ENCODE data around the gene PNMA6F. TPM values are rescaled to one million over a fixed set of nuclear protein-coding genes. Genes with fewer than 3 reads are reported as not detected.

Gene PNMA6F
- total RNA-seq, 1 experiment from 2014 or later = 0.13 TPM

DNA sequence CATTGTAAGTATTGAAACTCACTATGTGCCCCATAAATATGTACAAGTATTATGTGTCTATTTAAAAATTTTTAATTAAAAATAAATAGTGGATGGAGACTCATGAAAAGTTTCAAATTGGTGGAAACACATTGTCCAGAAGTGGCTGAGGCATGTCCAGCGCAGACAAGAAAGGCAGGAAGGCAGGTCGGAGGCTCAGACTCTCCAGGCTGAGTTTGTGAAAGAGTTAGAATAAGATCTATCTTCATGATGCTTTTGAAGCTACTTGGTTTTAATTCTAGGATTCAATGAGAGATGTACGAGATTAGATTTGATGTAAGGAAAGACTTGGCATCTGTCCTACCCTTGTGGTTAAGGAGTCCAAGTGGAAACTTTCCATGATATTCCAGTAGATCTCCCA, 19.8 kb downstream of the PNMA6F start:
- ATAC-seq = no peak
- CTCF ChIA-PET = no interaction called here
- no peaks in the 10 kb centered on the region for H3K9me3 Mint-ChIP-seq

DNA sequence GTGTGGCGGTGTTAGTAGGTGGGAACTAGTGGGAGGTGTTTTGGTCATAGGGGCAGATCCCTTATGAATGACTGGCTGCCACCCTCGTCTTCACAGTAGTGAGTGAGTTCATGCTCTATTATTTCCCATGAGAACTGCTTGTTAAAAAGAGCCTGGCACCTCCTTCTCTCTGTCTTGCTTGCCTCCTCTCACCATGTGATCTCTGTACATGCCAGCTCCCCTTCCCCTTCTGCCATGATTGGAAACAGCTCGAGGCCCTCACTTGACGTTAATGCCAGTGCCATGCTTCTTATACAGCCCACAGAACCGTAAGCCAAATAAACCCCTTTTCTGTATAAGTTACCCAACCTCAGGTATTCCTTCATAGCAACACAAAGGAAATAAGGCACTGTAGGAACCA, 21.7 kb downstream of the PNMA6F start:
- no peak overlapping the region for H3K4me3 Mint-ChIP-seq
- DNase-seq (ENCODE audit: low spot score) = no peak
- TF ChIP-seq, protein P1, sequence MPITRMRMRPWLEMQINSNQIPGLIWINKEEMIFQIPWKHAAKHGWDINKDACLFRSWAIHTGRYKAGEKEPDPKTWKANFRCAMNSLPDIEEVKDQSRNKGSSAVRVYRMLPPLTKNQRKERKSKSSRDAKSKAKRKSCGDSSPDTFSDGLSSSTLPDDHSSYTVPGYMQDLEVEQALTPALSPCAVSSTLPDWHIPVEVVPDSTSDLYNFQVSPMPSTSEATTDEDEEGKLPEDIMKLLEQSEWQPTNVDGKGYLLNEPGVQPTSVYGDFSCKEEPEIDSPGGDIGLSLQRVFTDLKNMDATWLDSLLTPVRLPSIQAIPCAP (CRISPR knock-in tag; IDR thresholded peaks at IDR 0.05) = no peak
- no peak for TF ChIP-seq TCF7 (CRISPR knock-in tag; IDR thresholded peaks at IDR 0.05; ENCODE audit: low read depth)
- no peak for TF ChIP-seq CREM (CRISPR knock-in tag; IDR thresholded peaks at IDR 0.05)
- TF ChIP-seq FOXJ3 (CRISPR knock-in tag; IDR thresholded peaks at IDR 0.05; ENCODE audit: borderline replicate concordance) = no peak
- TF ChIP-seq ZNF671 (CRISPR knock-in tag; IDR thresholded peaks at IDR 0.05) = no peak
- ATAC-seq = no peak
- H3K36me3 Mint-ChIP-seq = no peaks in the 10 kb centered on the region
- H3K4me1 Mint-ChIP-seq = no peaks in the 10 kb centered on the region
- H3K9me3 Mint-ChIP-seq = no peaks in the 10 kb centered on the region
- ChIA-PET CTCF (no interaction called here), POLR2A (no interaction called here)
- no peak overlapping the region for H3K27ac Mint-ChIP-seq
- peaks cover 3% of the 10 kb centered on the region for H3K27me3 Mint-ChIP-seq (ENCODE audit: low read depth)

More for the DNA sequence above, 19.8 kb downstream of the PNMA6F start:
- no peak overlapping the region for H3K27ac Mint-ChIP-seq
- H3K27me3 Mint-ChIP-seq (ENCODE audit: low read depth) = peaks cover 3% of the 10 kb centered on the region
- DNase-seq (ENCODE audit: low spot score) = no peak
- POLR2A ChIA-PET = no interaction called here
- no peaks in the 10 kb centered on the region for H3K36me3 Mint-ChIP-seq
- no peaks in the 10 kb centered on the region for H3K4me1 Mint-ChIP-seq
- H3K4me3 Mint-ChIP-seq = no peak overlapping the region
- TF ChIP-seq, protein P2, sequence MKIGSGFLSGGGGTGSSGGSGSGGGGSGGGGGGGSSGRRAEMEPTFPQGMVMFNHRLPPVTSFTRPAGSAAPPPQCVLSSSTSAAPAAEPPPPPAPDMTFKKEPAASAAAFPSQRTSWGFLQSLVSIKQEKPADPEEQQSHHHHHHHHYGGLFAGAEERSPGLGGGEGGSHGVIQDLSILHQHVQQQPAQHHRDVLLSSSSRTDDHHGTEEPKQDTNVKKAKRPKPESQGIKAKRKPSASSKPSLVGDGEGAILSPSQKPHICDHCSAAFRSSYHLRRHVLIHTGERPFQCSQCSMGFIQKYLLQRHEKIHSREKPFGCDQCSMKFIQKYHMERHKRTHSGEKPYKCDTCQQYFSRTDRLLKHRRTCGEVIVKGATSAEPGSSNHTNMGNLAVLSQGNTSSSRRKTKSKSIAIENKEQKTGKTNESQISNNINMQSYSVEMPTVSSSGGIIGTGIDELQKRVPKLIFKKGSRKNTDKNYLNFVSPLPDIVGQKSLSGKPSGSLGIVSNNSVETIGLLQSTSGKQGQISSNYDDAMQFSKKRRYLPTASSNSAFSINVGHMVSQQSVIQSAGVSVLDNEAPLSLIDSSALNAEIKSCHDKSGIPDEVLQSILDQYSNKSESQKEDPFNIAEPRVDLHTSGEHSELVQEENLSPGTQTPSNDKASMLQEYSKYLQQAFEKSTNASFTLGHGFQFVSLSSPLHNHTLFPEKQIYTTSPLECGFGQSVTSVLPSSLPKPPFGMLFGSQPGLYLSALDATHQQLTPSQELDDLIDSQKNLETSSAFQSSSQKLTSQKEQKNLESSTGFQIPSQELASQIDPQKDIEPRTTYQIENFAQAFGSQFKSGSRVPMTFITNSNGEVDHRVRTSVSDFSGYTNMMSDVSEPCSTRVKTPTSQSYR (CRISPR knock-in tag; IDR thresholded peaks at IDR 0.05) = no peak
- no peak for TF ChIP-seq TCF7 (CRISPR knock-in tag; IDR thresholded peaks at IDR 0.05; ENCODE audit: low read depth)
- no peak for TF ChIP-seq SMAD3 (CRISPR knock-in tag; IDR thresholded peaks at IDR 0.05; ENCODE audit: borderline replicate concordance)
- TF ChIP-seq SMAD4 (CRISPR knock-in tag; IDR thresholded peaks at IDR 0.05) = no peak
- no peak for TF ChIP-seq TEAD4 (CRISPR knock-in tag; IDR thresholded peaks at IDR 0.05)
- TF ChIP-seq, protein P3, sequence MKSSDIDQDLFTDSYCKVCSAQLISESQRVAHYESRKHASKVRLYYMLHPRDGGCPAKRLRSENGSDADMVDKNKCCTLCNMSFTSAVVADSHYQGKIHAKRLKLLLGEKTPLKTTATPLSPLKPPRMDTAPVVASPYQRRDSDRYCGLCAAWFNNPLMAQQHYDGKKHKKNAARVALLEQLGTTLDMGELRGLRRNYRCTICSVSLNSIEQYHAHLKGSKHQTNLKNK (CRISPR knock-in tag; IDR thresholded peaks at IDR 0.05) = no peak
- no peak for TF ChIP-seq PRRX2 (CRISPR knock-in tag; IDR thresholded peaks at IDR 0.05)
- TF ChIP-seq ZNF317 (CRISPR knock-in tag; IDR thresholded peaks at IDR 0.05; ENCODE audit: borderline replicate concordance, low read depth) = no peak
- TF ChIP-seq NFE2L1 (CRISPR knock-in tag; IDR thresholded peaks at IDR 0.05) = no peak
- TF ChIP-seq, protein P4, sequence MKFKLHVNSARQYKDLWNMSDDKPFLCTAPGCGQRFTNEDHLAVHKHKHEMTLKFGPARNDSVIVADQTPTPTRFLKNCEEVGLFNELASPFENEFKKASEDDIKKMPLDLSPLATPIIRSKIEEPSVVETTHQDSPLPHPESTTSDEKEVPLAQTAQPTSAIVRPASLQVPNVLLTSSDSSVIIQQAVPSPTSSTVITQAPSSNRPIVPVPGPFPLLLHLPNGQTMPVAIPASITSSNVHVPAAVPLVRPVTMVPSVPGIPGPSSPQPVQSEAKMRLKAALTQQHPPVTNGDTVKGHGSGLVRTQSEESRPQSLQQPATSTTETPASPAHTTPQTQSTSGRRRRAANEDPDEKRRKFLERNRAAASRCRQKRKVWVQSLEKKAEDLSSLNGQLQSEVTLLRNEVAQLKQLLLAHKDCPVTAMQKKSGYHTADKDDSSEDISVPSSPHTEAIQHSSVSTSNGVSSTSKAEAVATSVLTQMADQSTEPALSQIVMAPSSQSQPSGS (CRISPR knock-in tag; IDR thresholded peaks at IDR 0.05; ENCODE audit: borderline replicate concordance, low read depth) = no peak
- no peak for TF ChIP-seq FOXJ3 (CRISPR knock-in tag; IDR thresholded peaks at IDR 0.05; ENCODE audit: borderline replicate concordance)
- no peak for TF ChIP-seq ZNF671 (CRISPR knock-in tag; IDR thresholded peaks at IDR 0.05)
- TF ChIP-seq IRF2 (CRISPR knock-in tag; IDR thresholded peaks at IDR 0.05; ENCODE audit: borderline replicate concordance, low read depth) = no peak

DNA sequence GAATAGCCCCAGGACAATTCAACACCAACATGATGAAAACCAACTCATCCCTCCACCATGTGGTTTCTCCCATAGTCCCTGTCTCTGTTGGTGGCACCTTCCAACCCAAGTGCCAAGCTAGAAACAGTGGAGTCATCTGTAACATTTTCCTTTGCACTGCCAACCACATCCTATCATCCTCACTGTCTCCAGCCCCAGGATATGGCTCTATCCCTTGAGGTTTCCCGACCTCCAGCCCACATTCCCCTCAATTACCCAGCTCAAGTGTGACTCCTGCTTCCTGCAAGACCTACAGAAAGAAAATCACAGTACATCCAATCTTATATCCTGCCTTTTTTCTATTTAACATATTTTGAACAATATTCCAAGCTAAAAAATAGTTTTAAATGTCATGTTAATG, 24.2 kb downstream of the PNMA6F start:
- no peak for TF ChIP-seq CREM (CRISPR knock-in tag; IDR thresholded peaks at IDR 0.05)
- no peak for TF ChIP-seq ESRRA (CRISPR knock-in tag; IDR thresholded peaks at IDR 0.05; ENCODE audit: borderline replicate concordance)
- TF ChIP-seq HMGA2 (CRISPR knock-in tag; IDR thresholded peaks at IDR 0.05) = no peak
- TF ChIP-seq NFATC4 (CRISPR knock-in tag; IDR thresholded peaks at IDR 0.05) = no peak
- TF ChIP-seq, protein P5, sequence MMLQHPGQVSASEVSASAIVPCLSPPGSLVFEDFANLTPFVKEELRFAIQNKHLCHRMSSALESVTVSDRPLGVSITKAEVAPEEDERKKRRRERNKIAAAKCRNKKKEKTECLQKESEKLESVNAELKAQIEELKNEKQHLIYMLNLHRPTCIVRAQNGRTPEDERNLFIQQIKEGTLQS (CRISPR knock-in tag; conservative IDR thresholded peaks at IDR 0.05) = no peak
- no peak for TF ChIP-seq ZNF423 (CRISPR knock-in tag; IDR thresholded peaks at IDR 0.05)
- no peak for TF ChIP-seq ZNF138 (CRISPR knock-in tag; conservative IDR thresholded peaks at IDR 0.05)
- no peak for TF ChIP-seq SMAD3 (CRISPR knock-in tag; IDR thresholded peaks at IDR 0.05; ENCODE audit: borderline replicate concordance)
- TF ChIP-seq, protein P3 (CRISPR knock-in tag; IDR thresholded peaks at IDR 0.05) = no peak
- TF ChIP-seq, protein P6, sequence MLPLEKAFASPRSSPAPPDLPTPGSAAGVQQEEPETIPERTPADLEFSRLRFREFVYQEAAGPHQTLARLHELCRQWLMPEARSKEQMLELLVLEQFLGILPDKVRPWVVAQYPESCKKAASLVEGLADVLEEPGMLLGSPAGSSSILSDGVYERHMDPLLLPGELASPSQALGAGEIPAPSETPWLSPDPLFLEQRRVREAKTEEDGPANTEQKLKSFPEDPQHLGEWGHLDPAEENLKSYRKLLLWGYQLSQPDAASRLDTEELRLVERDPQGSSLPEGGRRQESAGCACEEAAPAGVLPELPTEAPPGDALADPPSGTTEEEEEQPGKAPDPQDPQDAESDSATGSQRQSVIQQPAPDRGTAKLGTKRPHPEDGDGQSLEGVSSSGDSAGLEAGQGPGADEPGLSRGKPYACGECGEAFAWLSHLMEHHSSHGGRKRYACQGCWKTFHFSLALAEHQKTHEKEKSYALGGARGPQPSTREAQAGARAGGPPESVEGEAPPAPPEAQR (CRISPR knock-in tag; IDR thresholded peaks at IDR 0.05) = no peak
- TF ChIP-seq CBFB (CRISPR knock-in tag; IDR thresholded peaks at IDR 0.05; ENCODE audit: low read depth) = no peak
- no peak for TF ChIP-seq TCF7 (CRISPR knock-in tag; IDR thresholded peaks at IDR 0.05; ENCODE audit: low read depth)
- no peak for TF ChIP-seq SOX15 (CRISPR knock-in tag; IDR thresholded peaks at IDR 0.05)
- no peak for TF ChIP-seq TEAD1 (CRISPR knock-in tag; IDR thresholded peaks at IDR 0.05)
- TF ChIP-seq ZNF416 (CRISPR knock-in tag; IDR thresholded peaks at IDR 0.05) = no peak
- no peak for TF ChIP-seq GRHL2 (CRISPR knock-in tag; IDR thresholded peaks at IDR 0.05; ENCODE audit: insufficient replicate concordance, severe bottlenecking)
- POLR2A ChIA-PET = no interaction called here

More for the DNA sequence above, 24.2 kb downstream of the PNMA6F start:
- no peak overlapping the region for H3K27ac Mint-ChIP-seq
- H3K27me3 Mint-ChIP-seq (ENCODE audit: low read depth) = peaks cover 3% of the 10 kb centered on the region
- no peaks in the 10 kb centered on the region for H3K4me1 Mint-ChIP-seq
- H3K9me3 Mint-ChIP-seq = peaks cover 7% of the 10 kb centered on the region
- H3K36me3 Mint-ChIP-seq = no peaks in the 10 kb centered on the region
- no peak for ATAC-seq
- no peak for DNase-seq (ENCODE audit: low spot score)
- CTCF ChIA-PET = no interaction called here
- H3K4me3 Mint-ChIP-seq = no peak overlapping the region
